NOMO-1 (cell line): ENCODE data around the gene SHISA3.

Experiments used
- DNase-seq, 2 experiments: peaks; one replicate each; lab custom pipeline; 2025; ENCODE audit not compliant: unreplicated experiment in 2 of 2; lab: John Stamatoyannopoulos, UW

The SHISA3 gene

GRCh38 chr4:42442601-42443000 is 45.3 kb downstream of the SHISA3 start:
- DNase-seq: no peak

- no peak for DNase-seq
These were observed 47.8 kb downstream of the SHISA3 start for GRCh38 chr4:42445038-42445437.

- DNase-seq: no peak
These were observed 49.5 kb downstream of the SHISA3 start for GRCh38 chr4:42446823-42447222.
